Caco-2 (cell line): ENCODE measurements around the gene NDRG3. TPM values are rescaled to one million over a fixed set of nuclear protein-coding genes. Genes with fewer than 3 reads are reported as not detected.
"Not testable (repeated sequence)": the region's sequence is repeated elsewhere in the genome, so short reads cannot be mapped to it uniquely, and the experiment has no call there.

Source experiments
- BruUV-seq: library from RNA; stranded (reverse); fragments of 400-500 nt; replicated peaks from 2 replicates; lab custom pipeline; 2021; lab: Mats Ljungman, UMichigan
- CTCF ChIA-PET: fragments of 300-600 bp; sonication (Branson Sonifier 250); formaldehyde crosslinking; loops from one replicate; lab custom pipeline; 2022; ENCODE audit warnings: antibody characterized with exemption; lab: Charles Lee
- POLR2A ChIA-PET: fragments of 300-600 bp; sonication (Branson Sonifier 250); formaldehyde crosslinking; loops from one replicate; lab custom pipeline; 2022; ENCODE audit warnings: antibody characterized with exemption; lab: Charles Lee
- DNase-seq, 2 experiments: peaks; one replicate each; pipeline versions ENCODE4 v3.0.0 to v3.0.0-alpha.2; 2020 to 2022
- H3K27me3 ChIP-seq: replicated peaks from 2 replicates; pipeline ENCODE4 v1.6.0; 2011; ENCODE audit warnings: low read length; ENCODE audit not compliant: control insufficient read depth, insufficient read depth
- H3K36me3 ChIP-seq: 2 replicates; pipeline ENCODE4 v1.5.1; 2011; ENCODE audit warnings: low read length; ENCODE audit not compliant: control insufficient read depth, insufficient read depth
- H3K4me1 ChIP-seq: fragments of 250-450 bp; sonication (Bioruptor Pico); 2 replicates; pipeline ENCODE4 v1.5.1; 2020; ENCODE audit warnings: mild to moderate bottlenecking
- H3K4me3 ChIP-seq: 2 replicates; pipeline ENCODE4 v1.5.1; 2011; ENCODE audit warnings: low read depth, mild to moderate bottlenecking, control low read depth, low read length
- H3K9me3 ChIP-seq: fragments of 250-450 bp; sonication (Bioruptor Pico); 2 replicates; pipeline ENCODE4 v1.5.1; 2020; ENCODE audit warnings: mild to moderate bottlenecking, moderate library complexity
- H3K27ac Mint-ChIP-seq: one replicate; pipeline ENCODE4 v1.8.0; 2022; ENCODE audit warnings: mixed read lengths; ENCODE audit not compliant: unreplicated experiment
- H3K27me3 Mint-ChIP-seq: one replicate; pipeline ENCODE4 v1.8.0; 2022; ENCODE audit warnings: mixed read lengths; ENCODE audit not compliant: insufficient read depth, unreplicated experiment
- H3K36me3 Mint-ChIP-seq: one replicate; pipeline ENCODE4 v1.8.0; 2022; ENCODE audit warnings: mild to moderate bottlenecking, mixed read lengths; ENCODE audit not compliant: insufficient read depth, unreplicated experiment
- H3K4me1 Mint-ChIP-seq: one replicate; pipeline ENCODE4 v1.8.0; 2022; ENCODE audit warnings: low read depth, mixed read lengths; ENCODE audit not compliant: unreplicated experiment
- H3K4me3 Mint-ChIP-seq: one replicate; pipeline ENCODE4 v1.8.0; 2022; ENCODE audit warnings: mild to moderate bottlenecking, moderate library complexity, mixed read lengths; ENCODE audit not compliant: unreplicated experiment
- H3K9me3 Mint-ChIP-seq: one replicate; pipeline ENCODE4 v1.8.0; 2022; ENCODE audit warnings: mixed read lengths; ENCODE audit not compliant: unreplicated experiment
- CTCF ChIP-seq, 2 experiments: fragments of 200-600 bp in 1 of 2; IDR thresholded peaks; 1 replicate in 1 of 2; 2 replicates in 1 of 2; pipeline versions ENCODE4 v1.5.1 to v1.8.0; 2011 to 2022; ENCODE audit warnings: antibody characterized with exemption in 1 of 2, control low read depth in 1 of 2, inconsistent platforms in 1 of 2, low read depth in 1 of 2, low read length in 1 of 2, mild to moderate bottlenecking in 1 of 2, moderate library complexity in 1 of 2; ENCODE audit not compliant: insufficient read depth in 1 of 2, severe bottlenecking in 1 of 2, unreplicated experiment in 1 of 2
- intact Hi-C: fragments of 100-400 bp; cut with micrococcal nuclease; formaldehyde crosslinking; loops from one replicate; pipeline ENCODE4 v1.10.0; 2022; ENCODE audit not compliant: unreplicated experiment
- total RNA-seq: library from RNA; stranded (reverse); gene quantifications from 2 replicates; pipeline ENCODE4 v1.2.3, GENCODE V29; 2022

Gene NDRG3
- total RNA-seq, 1 experiment from 2014 or later = 41.5 TPM

GRCh38 chr20:36703530-36703929 is 42.4 kb downstream of the NDRG3 start:
- H3K9me3 Mint-ChIP-seq = no peaks in the 10 kb centered on the region
- H3K36me3 Mint-ChIP-seq = no peaks in the 10 kb centered on the region
- Histone ChIP-seq H3K36me3 (no peaks in the 10 kb centered on the region), H3K27me3 (no peaks in the 10 kb centered on the region), H3K9me3 (no peaks in the 10 kb centered on the region), H3K4me3 (no peak overlapping the region), H3K4me1 (no peaks in the 10 kb centered on the region)
- DNase-seq = no peak
- ChIA-PET CTCF (no interaction called here), POLR2A (no interaction called here)
- no peak for TF ChIP-seq CTCF (IDR thresholded peaks at IDR 0.05; ENCODE audit: insufficient read depth in 1 of 2, low read depth in 1 of 2, low read length in 1 of 2, severe bottlenecking in 1 of 2, unreplicated experiment in 1 of 2)
- H3K4me3 Mint-ChIP-seq = no peak overlapping the region
- no peak overlapping the region for H3K27ac Mint-ChIP-seq
- H3K4me1 Mint-ChIP-seq = no peaks in the 10 kb centered on the region
- BruUV-seq = no TSS peak
- no peaks in the 10 kb centered on the region for H3K27me3 Mint-ChIP-seq
- intact Hi-C loops = no loop called here

DNA sequence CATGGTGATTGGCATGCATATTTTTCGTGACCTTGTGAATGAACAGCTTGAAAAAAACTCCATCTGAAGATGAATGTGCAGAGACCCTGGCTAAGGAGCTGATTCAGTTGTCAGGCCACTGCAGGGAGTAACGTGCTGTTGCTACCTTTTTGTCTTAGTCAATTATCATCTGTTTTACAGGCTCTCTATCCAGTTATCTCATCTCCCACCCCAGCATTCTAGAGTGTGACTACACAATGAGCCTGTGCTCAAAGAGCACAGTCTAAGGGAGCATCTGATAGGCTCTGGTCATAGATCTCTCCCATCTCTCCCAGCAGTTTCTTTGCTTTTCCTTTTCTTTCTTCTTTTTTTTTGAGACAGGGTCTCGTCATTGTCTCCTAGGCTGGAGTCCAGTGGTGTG is 45.5 kb downstream of the NDRG3 start:
- TF ChIP-seq CTCF (IDR thresholded peaks at IDR 0.05; ENCODE audit: insufficient read depth in 1 of 2, low read depth in 1 of 2, low read length in 1 of 2, severe bottlenecking in 1 of 2, unreplicated experiment in 1 of 2) = no peak
- no TSS peak for BruUV-seq
- H3K36me3 Mint-ChIP-seq = peaks cover 5% of the 10 kb centered on the region
- no peaks in the 10 kb centered on the region for H3K9me3 Mint-ChIP-seq
- Histone ChIP-seq H3K4me3 (no peak overlapping the region), H3K9me3 (peaks cover 8% of the 10 kb centered on the region), H3K27me3 (no peaks in the 10 kb centered on the region), H3K4me1 (no peaks in the 10 kb centered on the region), H3K36me3 (no peaks in the 10 kb centered on the region)
- no peak overlapping the region for H3K27ac Mint-ChIP-seq
- ChIA-PET POLR2A (no interaction called here), CTCF (interaction anchor here (0.6 to 1.0 kb wide), 3 partner anchors 45 to 141 kb away, joined by 3 to 6 read pairs (median 3); no protein-coding TSS in a partner anchor)
- intact Hi-C loops = no loop called here
- H3K4me1 Mint-ChIP-seq = no peaks in the 10 kb centered on the region
- no peak overlapping the region for H3K4me3 Mint-ChIP-seq
- H3K27me3 Mint-ChIP-seq = no peaks in the 10 kb centered on the region
- no peak for DNase-seq

GRCh38 chr20:36695467-36695866 is 50.4 kb downstream of the NDRG3 start:
- H3K4me3 ChIP-seq, H3K4me3 Mint-ChIP-seq, H3K9me3 Mint-ChIP-seq, H3K36me3 Mint-ChIP-seq, BruUV-seq, H3K27me3 Mint-ChIP-seq, H3K4me1 Mint-ChIP-seq, POLR2A ChIA-PET, CTCF ChIA-PET, H3K36me3 ChIP-seq, H3K4me1 ChIP-seq, intact Hi-C loops, H3K27me3 ChIP-seq, H3K27ac Mint-ChIP-seq: not testable (repeated sequence)
- H3K9me3 ChIP-seq = peaks cover 10% of the 10 kb centered on the region
- DNase-seq = peak in 1 of 2 experiments; percentile 30

DNA sequence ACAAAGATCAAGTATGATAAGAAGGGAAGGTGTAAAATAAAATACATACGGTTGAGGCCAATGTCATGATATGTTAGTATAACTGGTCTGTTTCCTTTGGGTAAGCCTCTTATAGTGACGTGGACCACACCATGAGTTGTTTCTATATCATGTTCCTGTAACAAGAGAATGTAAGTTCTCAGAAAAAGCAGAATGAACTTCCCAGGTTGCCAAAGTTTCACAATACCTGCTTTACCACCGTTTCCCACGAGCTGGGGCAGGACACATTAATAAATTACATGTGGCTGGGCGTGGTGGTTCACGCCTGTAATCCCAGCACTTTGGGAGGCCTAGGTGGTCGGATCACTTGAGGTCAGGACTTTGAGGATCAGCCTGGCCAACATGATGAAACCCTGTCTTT is 57.3 kb downstream of the NDRG3 start:
- no peak overlapping the region for H3K4me3 Mint-ChIP-seq
- BruUV-seq = no TSS peak
- no peaks in the 10 kb centered on the region for H3K27me3 ChIP-seq
- no peak overlapping the region for H3K4me3 ChIP-seq
- H3K4me1 ChIP-seq = no peaks in the 10 kb centered on the region
- H3K36me3 Mint-ChIP-seq = no peaks in the 10 kb centered on the region
- no peak for DNase-seq
- H3K9me3 ChIP-seq = no peaks in the 10 kb centered on the region
- H3K36me3 ChIP-seq = no peaks in the 10 kb centered on the region
- no peak overlapping the region for H3K27ac Mint-ChIP-seq
- ChIA-PET POLR2A (interaction anchor here (0.7 kb wide), 1 partner anchor 123 kb away, joined by 3 read pairs; no protein-coding TSS in a partner anchor), CTCF (no interaction called here)
- intact Hi-C loops = no loop called here
- no peak for TF ChIP-seq CTCF (IDR thresholded peaks at IDR 0.05; ENCODE audit: insufficient read depth in 1 of 2, low read depth in 1 of 2, low read length in 1 of 2, severe bottlenecking in 1 of 2, unreplicated experiment in 1 of 2)
- H3K27me3 Mint-ChIP-seq = no peaks in the 10 kb centered on the region
- H3K9me3 Mint-ChIP-seq = no peaks in the 10 kb centered on the region
- no peaks in the 10 kb centered on the region for H3K4me1 Mint-ChIP-seq
